GM19351 (cell line): ENCODE data around the gene GREB1.

Source experiments
- ATAC-seq: cut with Tn5 transposase; IDR thresholded peaks from one replicate; pipeline ENCODE4 v1.9.1; 2021; ENCODE audit warnings: mild to moderate bottlenecking, moderate library complexity; ENCODE audit not compliant: unreplicated experiment

The GREB1 gene

GRCh38 chr2:11559066-11559785, 25.4 kb downstream of the GREB1 start:
- ATAC-seq = no peak

DNA sequence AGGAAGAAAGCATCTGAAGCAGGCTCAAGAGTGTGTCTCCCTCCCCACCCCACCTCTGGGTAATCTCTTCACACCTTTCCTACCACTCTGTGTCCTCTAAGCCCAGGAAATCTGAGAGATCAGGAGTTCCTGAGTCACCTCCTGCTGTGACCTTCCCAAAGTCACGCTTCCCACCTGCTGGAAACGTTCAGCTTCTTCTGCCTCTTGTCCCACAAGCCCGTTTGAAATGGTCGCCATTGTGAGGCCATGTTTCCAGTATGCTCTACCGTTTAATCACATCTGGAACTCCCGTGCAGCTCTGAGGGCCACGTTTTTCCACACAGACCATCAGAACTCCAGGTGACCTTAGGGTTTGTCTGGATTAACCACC, 25.9 kb downstream of the GREB1 start:
- ATAC-seq = no peak

- no peak for ATAC-seq
Observed at GRCh38 chr2:11560806-11561205, 27.0 kb downstream of the GREB1 start.

GRCh38 chr2:11562011-11562410, 28.2 kb downstream of the GREB1 start:
- ATAC-seq = no peak

DNA sequence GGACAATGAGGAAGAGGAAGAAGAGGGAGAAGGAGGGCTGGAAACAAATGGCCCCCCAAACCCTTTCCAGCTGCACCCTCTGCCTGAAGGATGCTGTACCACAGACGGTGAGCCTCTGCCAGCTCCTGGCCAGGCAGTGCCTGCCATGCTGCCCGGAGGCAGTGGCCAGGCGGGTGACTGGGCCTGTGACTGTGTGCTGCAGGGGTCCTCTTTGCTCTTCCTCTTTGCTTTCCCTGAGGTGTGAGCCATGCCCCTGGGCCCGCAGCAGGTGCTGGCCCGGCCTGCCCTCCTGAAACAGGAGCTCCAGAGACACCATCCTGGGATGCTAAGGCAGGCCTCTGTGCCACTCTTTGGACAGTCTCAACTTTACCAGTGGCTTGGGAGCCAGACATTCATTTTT, 28.6 kb downstream of the GREB1 start:
- ATAC-seq = no peak

GRCh38 chr2:11563784-11564666, 30.2 kb downstream of the GREB1 start:
- no peak for ATAC-seq

GRCh38 chr2:11564816-11565567, 31.1 kb downstream of the GREB1 start:
- ATAC-seq = no peak

DNA sequence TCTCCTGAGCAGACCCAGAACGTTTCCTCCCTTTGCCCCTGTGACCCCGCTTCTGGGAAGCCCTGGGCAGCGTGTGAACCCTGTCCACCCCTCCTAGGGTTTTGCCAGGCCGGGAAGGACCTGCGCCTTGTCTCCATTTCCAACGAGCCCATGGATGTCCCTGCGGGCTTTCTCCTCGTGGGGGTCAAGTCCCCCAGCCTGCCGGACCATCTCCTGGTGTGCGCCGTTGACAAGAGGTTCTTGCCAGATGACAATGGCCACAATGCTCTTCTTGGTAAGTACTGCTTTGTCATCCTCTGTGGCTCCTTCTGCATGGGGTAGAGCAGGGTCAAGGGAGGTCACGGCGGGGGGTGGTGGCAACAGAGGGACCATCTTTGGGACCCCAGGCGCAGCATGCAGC, 32.5 kb downstream of the GREB1 start:
- ATAC-seq = no peak

GRCh38 chr2:11567631-11568031, 33.8 kb downstream of the GREB1 start:
- ATAC-seq = no peak

DNA sequence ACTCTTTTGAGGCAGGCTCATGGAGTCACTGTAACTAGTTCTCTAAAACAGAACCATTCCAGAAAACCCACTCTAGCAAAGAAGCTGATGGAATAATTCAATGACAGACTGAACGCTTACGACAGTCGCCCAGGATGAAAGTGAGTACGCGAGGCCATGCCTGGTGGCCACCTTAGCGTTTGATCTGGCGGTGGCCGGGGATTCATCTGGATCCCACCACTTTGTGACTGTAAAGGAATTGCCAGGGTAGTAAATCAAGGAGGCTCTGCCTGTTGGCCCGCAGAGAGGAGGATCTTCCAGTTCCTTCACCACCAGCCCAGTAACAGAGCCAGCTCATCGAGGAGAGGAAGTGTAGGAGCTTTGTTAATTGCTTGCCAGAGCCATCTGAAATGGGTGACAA, 34.6 kb downstream of the GREB1 start:
- ATAC-seq = no peak

- ATAC-seq = no peak
Observed at GRCh38 chr2:11569636-11570035, 35.8 kb downstream of the GREB1 start.

DNA sequence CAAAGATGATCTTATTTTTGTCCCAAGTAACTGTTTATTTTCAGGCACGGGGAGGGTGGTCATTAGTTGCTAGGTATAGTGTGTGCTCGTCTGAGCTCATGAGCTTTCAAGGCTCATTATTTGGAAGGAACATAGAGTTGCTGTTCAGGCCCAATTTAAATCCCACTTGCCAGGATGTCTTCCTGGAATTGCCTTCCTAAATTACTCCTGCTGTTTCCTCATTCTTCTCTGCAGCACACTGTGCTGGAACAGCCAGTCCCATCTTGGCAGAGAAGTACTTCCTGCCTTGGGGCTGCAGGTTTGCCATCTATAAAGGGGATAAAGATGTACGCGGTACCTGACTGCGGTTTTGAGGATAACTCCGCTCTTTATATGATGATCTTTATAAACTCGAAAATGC, 37.3 kb downstream of the GREB1 start:
- no peak for ATAC-seq

DNA sequence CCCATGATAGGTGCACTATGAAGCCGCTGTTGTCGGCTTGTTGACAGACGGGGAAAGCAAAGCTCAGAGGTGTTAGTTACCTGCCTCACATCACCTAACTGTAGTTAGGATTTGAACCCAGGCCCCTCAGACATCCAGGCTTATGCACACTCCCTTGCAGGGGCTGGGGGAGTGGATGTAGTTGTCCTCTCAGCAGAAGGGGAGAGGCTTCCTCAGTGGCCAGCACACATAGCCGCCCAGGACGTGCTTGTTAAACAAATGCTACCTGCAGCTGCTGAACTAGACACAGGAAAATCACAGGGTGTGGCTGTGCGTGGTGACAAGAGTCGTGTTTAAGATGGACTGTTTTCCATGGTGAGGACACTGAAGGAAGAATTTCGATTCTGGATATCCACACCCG, 39.2 kb downstream of the GREB1 start:
- ATAC-seq = no peak

GRCh38 chr2:11573418-11574175, 39.8 kb downstream of the GREB1 start:
- ATAC-seq = no peak

GRCh38 chr2:11574176-11575046, 40.6 kb downstream of the GREB1 start:
- no peak for ATAC-seq

GRCh38 chr2:11576398-11576797, 42.6 kb downstream of the GREB1 start:
- no peak for ATAC-seq

- no peak for ATAC-seq
Observed at GRCh38 chr2:11577101-11577883, 43.4 kb downstream of the GREB1 start.

- no peak for ATAC-seq
Observed at GRCh38 chr2:11578081-11578948, 44.5 kb downstream of the GREB1 start.
